Osteocyte (in vitro differentiated cells): Measurements from ENCODE around the gene NHSL1. TPM values are rescaled to one million over a fixed set of nuclear protein-coding genes. Genes with fewer than 3 reads are reported as not detected.

Experiments
- DNase-seq: peaks from one replicate; pipeline ENCODE4 v3.0.0; 2021; ENCODE audit warnings: mixed read lengths; ENCODE audit not compliant: unreplicated experiment; ENCODE audit errors: extremely low spot score
- H3K27ac Mint-ChIP-seq: one replicate; pipeline ENCODE4 v1.8.0; 2021; ENCODE audit warnings: mild to moderate bottlenecking, mixed read lengths; ENCODE audit not compliant: unreplicated experiment
- H3K27me3 Mint-ChIP-seq: one replicate; pipeline ENCODE4 v1.8.0; 2021; ENCODE audit warnings: mixed read lengths; ENCODE audit not compliant: unreplicated experiment
- H3K36me3 Mint-ChIP-seq: one replicate; pipeline ENCODE4 v1.8.0; 2021; ENCODE audit warnings: mixed read lengths; ENCODE audit not compliant: unreplicated experiment
- H3K4me1 Mint-ChIP-seq: one replicate; pipeline ENCODE4 v1.8.0; 2021; ENCODE audit warnings: mixed read lengths; ENCODE audit not compliant: unreplicated experiment
- H3K4me3 Mint-ChIP-seq: one replicate; pipeline ENCODE4 v1.8.0; 2021; ENCODE audit warnings: mild to moderate bottlenecking, moderate library complexity, mixed read lengths; ENCODE audit not compliant: unreplicated experiment
- H3K9me3 Mint-ChIP-seq: one replicate; pipeline ENCODE4 v1.8.0; 2021; ENCODE audit warnings: mixed read lengths; ENCODE audit not compliant: unreplicated experiment
- CTCF ChIP-seq: fragments of 200-600 bp; sonication (generic); IDR thresholded peaks from 2 replicates; pipeline ENCODE4 v1.5.0; 2021; ENCODE audit warnings: antibody characterized with exemption, mild to moderate bottlenecking, moderate library complexity
- total RNA-seq: library from RNA; stranded (reverse); gene quantifications from 2 replicates; pipeline ENCODE4 v1.2.1, GENCODE V29; 2021

The NHSL1 gene
- total RNA-seq, 1 donor from 2014 or later: 21.2 TPM

GRCh38 chr6:138419766-138420165, 79.5 kb downstream of the NHSL1 start:
- Mint-ChIP-seq H3K4me3 (no peak overlapping the region), H3K4me1 (peaks cover 7% of the 10 kb centered on the region), H3K36me3 (peaks cover 18% of the 10 kb centered on the region), H3K27ac (no peak overlapping the region), H3K27me3 (no peaks in the 10 kb centered on the region), H3K9me3 (peaks cover 3% of the 10 kb centered on the region)
- DNase-seq: no peak
- TF ChIP-seq CTCF: no peak

- Mint-ChIP-seq H3K4me1 (peaks cover 5% of the 10 kb centered on the region), H3K27me3 (no peaks in the 10 kb centered on the region), H3K36me3 (peaks cover 25% of the 10 kb centered on the region), H3K9me3 (peaks cover 3% of the 10 kb centered on the region), H3K4me3 (no peak overlapping the region), H3K27ac (no peak overlapping the region)
- TF ChIP-seq CTCF: no peak
- DNase-seq: no peak
These were observed 81.1 kb downstream of the NHSL1 start for GRCh38 chr6:138418118-138418742.

GRCh38 chr6:138417493-138418117, 81.7 kb downstream of the NHSL1 start:
- Mint-ChIP-seq H3K27me3 (no peaks in the 10 kb centered on the region), H3K4me3 (no peak overlapping the region), H3K4me1 (no peaks in the 10 kb centered on the region), H3K27ac (no peak overlapping the region), H3K9me3 (peaks cover 3% of the 10 kb centered on the region), H3K36me3 (peaks cover 28% of the 10 kb centered on the region)
- TF ChIP-seq CTCF: no peak
- no peak for DNase-seq

DNA sequence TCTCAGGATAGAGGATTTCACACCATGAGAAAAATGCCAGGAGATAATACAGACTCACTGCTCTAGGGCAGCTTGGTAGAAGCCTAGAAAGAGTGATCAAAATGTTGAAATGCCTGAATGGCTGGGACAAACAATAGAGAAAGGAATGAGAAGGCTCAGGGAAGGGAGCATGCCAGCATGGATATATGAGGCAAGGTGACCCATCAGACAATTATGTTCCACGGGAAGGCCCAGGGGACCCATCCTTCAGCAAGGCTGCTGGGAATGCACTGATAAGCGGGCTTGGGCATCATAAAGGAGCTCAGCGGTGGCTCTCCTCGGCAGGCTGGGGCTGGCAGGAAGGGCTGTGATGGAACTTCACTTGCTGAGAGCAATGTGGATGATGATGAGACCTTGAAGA, 83.1 kb downstream of the NHSL1 start:
- no peak for TF ChIP-seq CTCF
- peaks cover 3% of the 10 kb centered on the region for H3K9me3 Mint-ChIP-seq
- peaks cover 33% of the 10 kb centered on the region for H3K36me3 Mint-ChIP-seq
- H3K27me3 Mint-ChIP-seq: no peaks in the 10 kb centered on the region
- no peak for DNase-seq
- no peak overlapping the region for H3K4me3 Mint-ChIP-seq
- peaks cover 2% of the 10 kb centered on the region for H3K4me1 Mint-ChIP-seq
- no peak overlapping the region for H3K27ac Mint-ChIP-seq

DNA sequence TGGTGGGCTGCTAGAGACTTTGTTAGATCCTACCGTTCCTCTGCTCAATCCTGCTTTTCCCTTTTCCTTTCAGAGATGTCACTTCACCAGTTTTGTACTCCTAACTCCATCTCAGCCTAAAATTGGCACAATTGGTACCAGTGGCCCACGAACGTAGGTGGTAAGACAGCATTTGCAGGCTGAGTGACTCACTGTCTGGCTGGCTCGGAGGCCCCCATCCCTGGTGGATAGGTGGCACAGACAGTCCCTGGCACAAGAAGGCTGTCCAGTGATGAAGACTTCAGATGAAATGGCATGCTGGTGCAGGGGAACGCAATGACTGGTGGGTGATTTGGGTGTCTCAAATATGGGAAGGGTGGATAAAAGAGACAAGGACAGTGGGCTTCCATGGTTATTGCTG, 84.2 kb downstream of the NHSL1 start:
- peaks cover 35% of the 10 kb centered on the region for H3K36me3 Mint-ChIP-seq

More for the DNA sequence above, 84.2 kb downstream of the NHSL1 start:
- peaks cover 3% of the 10 kb centered on the region for H3K9me3 Mint-ChIP-seq
- no peak for TF ChIP-seq CTCF
- H3K27me3 Mint-ChIP-seq: no peaks in the 10 kb centered on the region
- no peak for DNase-seq
- no peak overlapping the region for H3K4me3 Mint-ChIP-seq
- peaks cover 9% of the 10 kb centered on the region for H3K4me1 Mint-ChIP-seq
- H3K27ac Mint-ChIP-seq: no peak overlapping the region
